Lung (tissue), 12 donors: ENCODE measurements around the gene LLCFC1. TPM values are rescaled to one million over a fixed set of nuclear protein-coding genes. Genes with fewer than 3 reads are reported as not detected.

Experiments used
- ATAC-seq: fragments of 200-7000 bp; cut with Tn5 transposase; one replicate; pipeline ENCODE4 v1.9.1; 2020; ENCODE audit warnings: moderate number of reproducible peaks; ENCODE audit not compliant: insufficient read depth, low FRiP score
- DNase-seq, 3 donors: peaks; one replicate each; pipeline ENCODE4 v3.0.0-alpha.2; 2013 to 2017
- H3K27ac ChIP-seq, 2 donors: one replicate each; pipeline ENCODE4 v1.5.1; 2013; ENCODE audit warnings: mild to moderate bottlenecking in 2 of 2, moderate library complexity in 2 of 2, control low read depth in 1 of 2, inconsistent platforms in 1 of 2, low read depth in 1 of 2, low read length in 1 of 2
- H3K27me3 ChIP-seq, 3 donors: one replicate each; pipeline ENCODE4 v1.5.1; 2013; ENCODE audit warnings: low read length in 2 of 3; ENCODE audit not compliant: control insufficient read depth in 3 of 3, insufficient read depth in 3 of 3
- H3K36me3 ChIP-seq, 4 donors: one replicate each; pipeline ENCODE4 v1.5.1; 2013; ENCODE audit warnings: low read length in 4 of 4, mild to moderate bottlenecking in 1 of 4, moderate library complexity in 1 of 4; ENCODE audit not compliant: control insufficient read depth in 4 of 4, insufficient read depth in 4 of 4
- H3K4me1 ChIP-seq, 5 donors: one replicate each; pipeline ENCODE4 v1.5.1; 2013; ENCODE audit warnings: low read length in 5 of 5, mild to moderate bottlenecking in 2 of 5, moderate library complexity in 1 of 5; ENCODE audit not compliant: control insufficient read depth in 5 of 5, insufficient read depth in 5 of 5
- H3K4me3 ChIP-seq: one replicate; pipeline ENCODE4 v1.5.1; 2013; ENCODE audit warnings: mild to moderate bottlenecking, control low read depth, moderate library complexity
- H3K9ac ChIP-seq, 2 donors: one replicate each; pipeline ENCODE4 v1.5.1; 2013; ENCODE audit warnings: low read length in 2 of 2, control low read depth in 1 of 2; ENCODE audit not compliant: insufficient read depth in 1 of 2
- H3K9me3 ChIP-seq, 4 donors: one replicate each; pipeline ENCODE4 v1.5.1; 2013; ENCODE audit warnings: low read length in 3 of 4, mild to moderate bottlenecking in 1 of 4, moderate library complexity in 1 of 4; ENCODE audit not compliant: control insufficient read depth in 4 of 4, insufficient read depth in 3 of 4
- CTCF ChIP-seq: IDR thresholded peaks from 2 replicates; pipeline ENCODE4 v1.5.1; 2012; ENCODE audit warnings: mild to moderate bottlenecking; ENCODE audit errors: control extremely low read depth, extremely low read depth
- WGBS, 2 donors: extraction: QIAGEN DNeasy Blood & Tissue Kit; methylation state at CpG; one replicate each; pipeline ENCODE4 v1.1.7; 2013; 5-methylcytosine and 5-hydroxymethylcytosine counted together
- polyA plus RNA-seq, 2 donors: library from polyadenylated mRNA; stranded (reverse); fragments of 200-250 nt; gene quantifications; one replicate each; pipeline ENCODE4 v1.2.1, GENCODE V29; 2013
- total RNA-seq, 2 donors: library from RNA; depleted of rRNA in 1 of 2; stranded (reverse); fragments of >200 nt in 1 of 2; gene quantifications; one replicate each; pipeline ENCODE4 v1.2.1, GENCODE V29; 2014 to 2021
- donor health status: control.
- donor health status: control.
- donor health status: Bipolar disorder and iron deficiency.
- donor health status: healthy.
- donor health status: DM: yes; HTN: yes; CAD: no.

The LLCFC1 gene
- total and polyA plus RNA-seq, 4 donors: 0.22 to 0.70 TPM; not detected in 2

GRCh38 chr7:142927085-142927745 lies 12.1 kb upstream of the LLCFC1 start:
- TF ChIP-seq CTCF: no peak
- DNase-seq (no peak), ATAC-seq (peak; percentile 54)
- 27 to 40% methylated on average over 7 of the region's 7 CpGs for WGBS, 2 donors
- Histone ChIP-seq H3K4me3 (no peak overlapping the region), H3K9me3 (peaks cover 0 to 5% (median 1%) of the 10 kb centered on the region in 4 donors), H3K36me3 (no peaks in the 10 kb centered on the region), H3K4me1 (no peaks in the 10 kb centered on the region), H3K27me3 (no peaks in the 10 kb centered on the region), H3K27ac (no peak overlapping the region), H3K9ac (no peak overlapping the region)

- ATAC-seq (no peak), DNase-seq (no peak)
- H3K4me3 ChIP-seq: no peak overlapping the region
- H3K27ac ChIP-seq: peak overlapping the region in 1 of 2 donors; percentile 13
- no peaks in the 10 kb centered on the region for H3K27me3 ChIP-seq
- H3K36me3 ChIP-seq: no peaks in the 10 kb centered on the region
- WGBS, 2 donors: 79 to 89% methylated on average over 8 of the region's 8 CpGs
- peaks cover 0 to 5% (median 1%) of the 10 kb centered on the region in 4 donors for H3K9me3 ChIP-seq
- no peak overlapping the region for H3K9ac ChIP-seq
- H3K4me1 ChIP-seq: no peaks in the 10 kb centered on the region
- no peak for TF ChIP-seq CTCF
Observed at GRCh38 chr7:142927949-142928348, 11.3 kb upstream of the LLCFC1 start.

GRCh38 chr7:142930126-142930730 lies 9.1 kb upstream of the LLCFC1 start:
- 92 to 97% methylated on average over 11 of the region's 11 CpGs for WGBS, 2 donors
- H3K27ac ChIP-seq: no peak overlapping the region
- DNase-seq: no peak

More at GRCh38 chr7:142930126-142930730, 9.1 kb upstream of the LLCFC1 start:
- no peak for ATAC-seq
- peaks cover 0 to 5% (median 1%) of the 10 kb centered on the region in 4 donors for H3K9me3 ChIP-seq
- no peak overlapping the region for H3K4me3 ChIP-seq
- TF ChIP-seq CTCF: no peak
- no peaks in the 10 kb centered on the region for H3K27me3 ChIP-seq
- H3K36me3 ChIP-seq: no peaks in the 10 kb centered on the region
- H3K9ac ChIP-seq: no peak overlapping the region
- H3K4me1 ChIP-seq: no peaks in the 10 kb centered on the region
